IMR-90 (cell line): Measurements from ENCODE around the gene ACE2. TPM values are rescaled to one million over a fixed set of nuclear protein-coding genes. Genes with fewer than 3 reads are reported as not detected.

Experiments
- ATAC-seq: fragments of 200-7000 bp; cut with Tn5 transposase; 2 replicates; pipeline ENCODE4 v1.9.1; 2020; ENCODE audit warnings: low read depth, mild to moderate bottlenecking, moderate library complexity
- BruUV-seq: library from RNA; stranded (reverse); fragments of 400-500 nt; replicated peaks from 2 replicates; lab custom pipeline; 2021; lab: Mats Ljungman, UMichigan
- CTCF ChIA-PET: fragments of 300-600 bp; formaldehyde crosslinking; extraction: SDS; loops from one replicate; lab custom pipeline; 2021; ENCODE audit warnings: antibody characterized with exemption; lab: Yijun Ruan, JAX
- POLR2A ChIA-PET: fragments of 300-600 bp; sonication (Branson Sonifier 250); formaldehyde crosslinking; loops from one replicate; lab custom pipeline; 2022; ENCODE audit warnings: antibody characterized with exemption; ENCODE audit not compliant: unreplicated experiment; lab: Charles Lee
- DNase-seq: peaks from one replicate; pipeline ENCODE4 v3.0.0; 2013
- H2AFZ ChIP-seq: replicated peaks from 2 replicates; pipeline ENCODE3; 2013; ENCODE audit warnings: low read length, mild to moderate bottlenecking; ENCODE audit not compliant: poor library complexity
- H2AK5ac ChIP-seq: 2 replicates; pipeline ENCODE4 v1.6.1; 2013; ENCODE audit warnings: low read depth, low read length, inconsistent platforms
- H2AK9ac ChIP-seq: replicated peaks from 2 replicates; pipeline ENCODE3; 2013; ENCODE audit warnings: mild to moderate bottlenecking, low read depth, low read length, moderate library complexity; ENCODE audit not compliant: poor library complexity
- H2BK120ac ChIP-seq: 2 replicates; pipeline ENCODE4 v1.6.1; 2013; ENCODE audit warnings: low read depth, low read length, inconsistent platforms
- H2BK15ac ChIP-seq: 3 replicates; pipeline ENCODE4 v1.6.1; 2013; ENCODE audit warnings: low read depth, low read length, inconsistent platforms
- H2BK20ac ChIP-seq: 2 replicates; pipeline ENCODE4 v1.6.1; 2013; ENCODE audit warnings: low read depth, mild to moderate bottlenecking, inconsistent platforms, low read length, moderate library complexity
- H2BK5ac ChIP-seq: 2 replicates; pipeline ENCODE4 v1.6.1; 2013; ENCODE audit warnings: mild to moderate bottlenecking, low read depth, low read length, inconsistent platforms; ENCODE audit not compliant: poor library complexity, severe bottlenecking
- H3K14ac ChIP-seq: replicated peaks from 2 replicates; pipeline ENCODE4 v1.6.1; 2013; ENCODE audit warnings: low read depth, low read length, inconsistent platforms
- H3K18ac ChIP-seq: 2 replicates; pipeline ENCODE4 v1.6.1; 2013; ENCODE audit warnings: low read depth, low read length, control low read depth
- H3K23ac ChIP-seq: 2 replicates; pipeline ENCODE4 v1.6.1; 2013; ENCODE audit warnings: low read depth, low read length, inconsistent platforms
- H3K27ac ChIP-seq: 2 replicates; pipeline ENCODE4 v1.5.1; 2013; ENCODE audit warnings: mild to moderate bottlenecking, control low read depth, low read length; ENCODE audit not compliant: insufficient read depth
- H3K27me3 ChIP-seq: 2 replicates; pipeline ENCODE4 v1.6.1; 2013; ENCODE audit warnings: low read length; ENCODE audit not compliant: control insufficient read depth, insufficient read depth
- H3K36me3 ChIP-seq: 2 replicates; pipeline ENCODE4 v1.6.1; 2013; ENCODE audit warnings: low read length, mixed read lengths; ENCODE audit not compliant: control insufficient read depth, insufficient read depth
- H3K4ac ChIP-seq: 2 replicates; pipeline ENCODE4 v1.6.1; 2013; ENCODE audit warnings: low read depth, low read length, inconsistent platforms
- H3K4me1 ChIP-seq: 2 replicates; pipeline ENCODE4 v1.6.1; 2013; ENCODE audit warnings: low read length, mixed read lengths; ENCODE audit not compliant: control insufficient read depth, insufficient read depth
- H3K4me2 ChIP-seq: 2 replicates; pipeline ENCODE4 v1.6.1; 2013; ENCODE audit warnings: low read depth, mild to moderate bottlenecking, control low read depth, low read length, moderate library complexity
- H3K4me3 ChIP-seq: 2 replicates; pipeline ENCODE4 v1.5.1; 2013; ENCODE audit warnings: low read depth, mild to moderate bottlenecking, control low read depth, low read length, moderate library complexity; ENCODE audit not compliant: insufficient read depth
- H3K56ac ChIP-seq: 2 replicates; pipeline ENCODE4 v1.6.1; 2013; ENCODE audit warnings: low read length, inconsistent platforms; ENCODE audit not compliant: insufficient read depth; ENCODE audit errors: extremely low read depth
- H3K79me1 ChIP-seq, 2 experiments: 2 replicates each; pipeline ENCODE4 v1.6.1; 2013; ENCODE audit warnings: low read length in 2 of 2, inconsistent platforms in 1 of 2, low read depth in 1 of 2
- H3K9ac ChIP-seq: 2 replicates; pipeline ENCODE4 v1.6.1; 2013; ENCODE audit warnings: low read depth, low read length, control low read depth
- H3K9me1 ChIP-seq: 2 replicates; pipeline ENCODE4 v1.6.1; 2013; ENCODE audit warnings: low read length, inconsistent platforms; ENCODE audit not compliant: insufficient read depth
- H3K9me3 ChIP-seq: 2 replicates; pipeline ENCODE4 v1.6.1; 2013; ENCODE audit warnings: low read length; ENCODE audit not compliant: control insufficient read depth, insufficient read depth
- H4K20me1 ChIP-seq: 2 replicates; pipeline ENCODE4 v1.6.1; 2013; ENCODE audit warnings: low read length, inconsistent platforms; ENCODE audit not compliant: insufficient read depth
- H4K5ac ChIP-seq: 2 replicates; pipeline ENCODE4 v1.6.1; 2013; ENCODE audit warnings: mild to moderate bottlenecking, low read depth, low read length, control low read depth
- H4K8ac ChIP-seq, 2 experiments: 2 replicates each; pipeline ENCODE4 v1.6.1; 2013; ENCODE audit warnings: low read depth in 2 of 2, low read length in 2 of 2, control low read depth in 1 of 2, inconsistent platforms in 1 of 2
- H4K91ac ChIP-seq: 2 replicates; pipeline ENCODE4 v1.6.1; 2013; ENCODE audit warnings: low read depth, low read length, inconsistent platforms; ENCODE audit not compliant: insufficient read depth
- CEBPB ChIP-seq: IDR thresholded peaks from 2 replicates; pipeline ENCODE4 v1.6.1; 2012; ENCODE audit warnings: low read depth, low read length, improper control_type of control experiment
- RFX5 ChIP-seq: IDR thresholded peaks from 2 replicates; pipeline ENCODE4 v1.8.0; 2012; ENCODE audit warnings: low read depth, mild to moderate bottlenecking, low read length, moderate library complexity
- WGBS, 2 experiments: methylation state at CpG; one replicate each; pipeline versions ENCODE4 v1.1.5 to v1.1.7; 2013; ENCODE audit warnings: missing lambda C conversion rate in 2 of 2; ENCODE audit not compliant: insufficient read length in 1 of 2; ENCODE audit errors: extremely low coverage in 2 of 2; 5-methylcytosine and 5-hydroxymethylcytosine counted together
- dilution Hi-C: fragments of 300-500 bp; cut with HindIII; formaldehyde crosslinking; loops from one replicate; pipeline ENCODE4 v1.14.3; 2018; ENCODE audit warnings: low sequenced_read_pairs; ENCODE audit not compliant: unreplicated experiment
- in situ Hi-C: fragments of 300-500 bp; cut with MboI; formaldehyde crosslinking; loops from 3 replicates; pipeline ENCODE4 v1.14.3; 2019; ENCODE audit warnings: low sequenced_read_pairs, inconsistent platforms, mixed read lengths
- intact Hi-C: fragments of 100-400 bp; cut with micrococcal nuclease; formaldehyde crosslinking; loops from 2 replicates; pipeline ENCODE4 v1.10.0; 2022
- polyA plus RNA-seq, 3 experiments: library from polyadenylated mRNA; depleted of rRNA; stranded (reverse); fragments of >200 nt; gene quantifications; 2 replicates each; pipeline ENCODE4 v1.2.3, GENCODE V29; 2012; ENCODE audit warnings: low replicate concordance in 1 of 3
- total RNA-seq: library from RNA; depleted of rRNA; stranded (reverse); fragments of >200 nt; gene quantifications from 2 replicates; pipeline ENCODE4 v1.2.3, GENCODE V29; 2012
- TF ChIP-seq, protein P1 (sequence below): conservative IDR thresholded peaks from 2 replicates; pipeline ENCODE4 v1.5.1; 2012; ENCODE audit warnings: mild to moderate bottlenecking, low read depth, low read length, improper control_type of control experiment

ACE2 gene
- total and polyA plus RNA-seq, 2 of the 4 experiments (the other 2 are of a cell fraction) = not detected

DNA sequence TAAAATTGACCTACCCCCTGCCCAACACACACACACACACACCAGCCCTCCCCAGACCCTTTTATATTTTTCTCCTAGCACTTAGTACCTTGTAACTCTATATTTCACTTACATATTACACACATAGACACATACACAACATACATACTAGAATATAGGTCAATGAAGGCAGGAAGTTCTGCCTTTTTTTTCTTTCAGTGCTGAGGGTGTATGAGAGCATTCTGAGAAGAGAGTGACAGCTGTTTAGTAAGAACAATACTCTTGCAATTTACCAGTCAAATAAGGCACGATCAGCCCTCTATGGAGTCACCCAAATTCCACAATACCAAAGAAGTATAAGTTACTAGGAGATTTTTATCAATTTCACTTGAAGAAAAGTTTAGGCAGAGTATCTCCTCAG lies 33.5 kb downstream of the ACE2 start:
- in situ Hi-C loops (loop anchor here (10.0 kb wide), 1 partner anchor 222 kb away; no protein-coding TSS in a partner anchor), intact Hi-C loops (no loop called here), dilution Hi-C loops (no loop called here)
- no peak overlapping the region for H3K4me3 ChIP-seq
- peaks cover 21% of the 10 kb centered on the region for H3K27me3 ChIP-seq
- no peak overlapping the region for H3K9ac ChIP-seq
- WGBS, 2 experiments = no CpG with 5 or more reads among the region's 1 CpG
- no peak overlapping the region for H4K5ac ChIP-seq
- POLR2A ChIA-PET = no interaction called here
- no peak overlapping the region for H3K14ac ChIP-seq
- H3K27ac ChIP-seq = no peak overlapping the region
- H2BK15ac ChIP-seq = no peak overlapping the region
- H2BK20ac ChIP-seq = no peak overlapping the region
- H3K9me1 ChIP-seq = no peaks in the 10 kb centered on the region
- no peak overlapping the region for H3K4ac ChIP-seq
- no peaks in the 10 kb centered on the region for H4K20me1 ChIP-seq
- no peaks in the 10 kb centered on the region for H3K36me3 ChIP-seq
- ATAC-seq (no peak), DNase-seq (no peak)
- CTCF ChIA-PET = no interaction called here
- no peak overlapping the region for H3K18ac ChIP-seq
- no peak overlapping the region for H2AFZ ChIP-seq
- H2BK5ac ChIP-seq = no peak overlapping the region
- H2AK5ac ChIP-seq = no peak overlapping the region
- no peaks in the 10 kb centered on the region for H3K79me1 ChIP-seq
- H4K91ac ChIP-seq = no peak overlapping the region
- H3K56ac ChIP-seq = no peak overlapping the region
- TF ChIP-seq RFX5 = no peak
- TF ChIP-seq CEBPB = no peak
- TF ChIP-seq, protein P1, sequence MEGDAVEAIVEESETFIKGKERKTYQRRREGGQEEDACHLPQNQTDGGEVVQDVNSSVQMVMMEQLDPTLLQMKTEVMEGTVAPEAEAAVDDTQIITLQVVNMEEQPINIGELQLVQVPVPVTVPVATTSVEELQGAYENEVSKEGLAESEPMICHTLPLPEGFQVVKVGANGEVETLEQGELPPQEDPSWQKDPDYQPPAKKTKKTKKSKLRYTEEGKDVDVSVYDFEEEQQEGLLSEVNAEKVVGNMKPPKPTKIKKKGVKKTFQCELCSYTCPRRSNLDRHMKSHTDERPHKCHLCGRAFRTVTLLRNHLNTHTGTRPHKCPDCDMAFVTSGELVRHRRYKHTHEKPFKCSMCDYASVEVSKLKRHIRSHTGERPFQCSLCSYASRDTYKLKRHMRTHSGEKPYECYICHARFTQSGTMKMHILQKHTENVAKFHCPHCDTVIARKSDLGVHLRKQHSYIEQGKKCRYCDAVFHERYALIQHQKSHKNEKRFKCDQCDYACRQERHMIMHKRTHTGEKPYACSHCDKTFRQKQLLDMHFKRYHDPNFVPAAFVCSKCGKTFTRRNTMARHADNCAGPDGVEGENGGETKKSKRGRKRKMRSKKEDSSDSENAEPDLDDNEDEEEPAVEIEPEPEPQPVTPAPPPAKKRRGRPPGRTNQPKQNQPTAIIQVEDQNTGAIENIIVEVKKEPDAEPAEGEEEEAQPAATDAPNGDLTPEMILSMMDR = no peak
- H3K9me3 ChIP-seq = no peaks in the 10 kb centered on the region
- no peak overlapping the region for H2AK9ac ChIP-seq
- no peak overlapping the region for H4K8ac ChIP-seq
- H2BK120ac ChIP-seq = no peak overlapping the region
- no peak overlapping the region for H3K23ac ChIP-seq
- no peak overlapping the region for H3K4me2 ChIP-seq
- no TSS peak for BruUV-seq
- no peaks in the 10 kb centered on the region for H3K4me1 ChIP-seq
